ENCODE measurements around the gene GRIP1. TPM values are rescaled to one million over a fixed set of nuclear protein-coding genes. Genes with fewer than 3 reads are reported as not detected.

GRIP1 gene
- total RNA-seq, 4 donors from 2014 or later: 0.85 to 1.8 TPM; not detected in 2

DNA sequence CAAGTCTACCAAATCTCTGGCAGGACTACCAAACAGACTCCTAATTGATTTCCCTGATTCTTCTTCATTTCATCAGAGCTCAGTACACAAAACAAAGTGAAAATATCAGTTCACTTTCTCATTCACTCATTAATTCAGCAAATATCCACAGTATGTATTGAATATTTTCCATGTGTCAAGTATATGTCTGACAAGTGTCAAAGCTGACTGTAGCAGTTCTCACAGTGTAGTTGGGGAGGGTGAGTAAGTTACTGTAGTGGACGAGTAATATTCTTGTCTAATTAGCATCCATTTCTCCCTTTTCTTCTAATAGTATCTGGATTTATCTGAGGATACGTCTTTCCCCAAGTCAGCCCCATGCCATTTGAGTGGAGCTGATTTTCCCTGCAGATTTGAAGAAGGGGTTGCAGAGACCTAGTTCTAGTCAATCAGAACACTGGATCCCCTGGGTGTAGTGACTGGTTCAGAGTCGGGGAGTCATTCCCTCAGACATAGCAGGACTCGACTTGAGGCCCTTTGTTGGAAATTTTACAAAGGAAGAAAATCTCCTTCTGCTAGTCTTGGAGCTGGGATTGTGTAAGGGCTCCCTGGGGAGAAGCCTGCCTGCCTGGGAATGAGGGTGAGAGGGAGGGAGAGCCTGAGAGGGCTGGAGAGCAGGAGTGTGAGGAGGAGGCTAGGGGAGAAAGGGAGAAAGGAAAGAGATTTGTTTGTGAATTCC lies 51.4 kb downstream of the GRIP1 start:
- TF ChIP-seq, protein P1, sequence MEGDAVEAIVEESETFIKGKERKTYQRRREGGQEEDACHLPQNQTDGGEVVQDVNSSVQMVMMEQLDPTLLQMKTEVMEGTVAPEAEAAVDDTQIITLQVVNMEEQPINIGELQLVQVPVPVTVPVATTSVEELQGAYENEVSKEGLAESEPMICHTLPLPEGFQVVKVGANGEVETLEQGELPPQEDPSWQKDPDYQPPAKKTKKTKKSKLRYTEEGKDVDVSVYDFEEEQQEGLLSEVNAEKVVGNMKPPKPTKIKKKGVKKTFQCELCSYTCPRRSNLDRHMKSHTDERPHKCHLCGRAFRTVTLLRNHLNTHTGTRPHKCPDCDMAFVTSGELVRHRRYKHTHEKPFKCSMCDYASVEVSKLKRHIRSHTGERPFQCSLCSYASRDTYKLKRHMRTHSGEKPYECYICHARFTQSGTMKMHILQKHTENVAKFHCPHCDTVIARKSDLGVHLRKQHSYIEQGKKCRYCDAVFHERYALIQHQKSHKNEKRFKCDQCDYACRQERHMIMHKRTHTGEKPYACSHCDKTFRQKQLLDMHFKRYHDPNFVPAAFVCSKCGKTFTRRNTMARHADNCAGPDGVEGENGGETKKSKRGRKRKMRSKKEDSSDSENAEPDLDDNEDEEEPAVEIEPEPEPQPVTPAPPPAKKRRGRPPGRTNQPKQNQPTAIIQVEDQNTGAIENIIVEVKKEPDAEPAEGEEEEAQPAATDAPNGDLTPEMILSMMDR (IDR thresholded peaks at IDR 0.05; ENCODE audit: low read depth): no peak

DNA sequence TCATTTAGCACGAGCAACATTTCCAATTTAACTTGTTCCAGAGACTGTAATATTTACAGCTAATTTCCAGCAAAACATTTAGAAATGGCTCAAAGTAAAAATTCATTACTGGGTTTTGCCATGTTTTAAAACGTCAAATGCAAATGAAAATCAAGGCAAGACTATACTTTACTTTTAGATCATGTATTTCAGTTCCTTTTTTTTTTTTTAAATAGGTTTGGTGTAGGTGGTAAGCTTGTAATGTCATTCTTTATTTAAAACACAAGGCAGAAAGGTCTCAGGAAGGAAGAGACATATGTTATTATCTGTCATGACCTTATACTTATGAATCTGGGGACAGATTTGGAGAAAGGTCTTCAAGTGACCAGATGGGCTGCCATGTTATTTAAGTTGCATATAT lies 54.1 kb downstream of the GRIP1 start:
- TF ChIP-seq, protein P1 (IDR thresholded peaks at IDR 0.05; ENCODE audit: low read depth): no peak

DNA sequence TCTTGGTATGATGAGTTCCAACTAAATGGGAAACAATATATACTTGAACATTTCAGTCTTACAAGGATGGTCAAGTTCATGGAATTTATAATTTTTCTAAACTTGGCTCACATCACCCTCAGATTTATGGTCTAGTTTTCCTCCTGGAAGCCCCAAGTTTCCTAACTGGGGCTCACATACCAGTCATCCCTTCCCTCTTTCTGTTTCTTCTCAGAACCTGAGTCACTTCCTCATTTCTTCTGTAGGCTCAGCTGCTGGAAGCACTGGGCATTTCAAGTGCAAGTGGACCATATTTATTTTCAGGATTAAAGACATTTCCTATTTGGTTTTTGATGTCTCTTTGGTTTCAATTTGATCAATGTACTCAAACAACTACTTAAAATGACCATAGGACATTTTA lies 55.4 kb downstream of the GRIP1 start:
- TF ChIP-seq, protein P1 (IDR thresholded peaks at IDR 0.05; ENCODE audit: low read depth): no peak

DNA sequence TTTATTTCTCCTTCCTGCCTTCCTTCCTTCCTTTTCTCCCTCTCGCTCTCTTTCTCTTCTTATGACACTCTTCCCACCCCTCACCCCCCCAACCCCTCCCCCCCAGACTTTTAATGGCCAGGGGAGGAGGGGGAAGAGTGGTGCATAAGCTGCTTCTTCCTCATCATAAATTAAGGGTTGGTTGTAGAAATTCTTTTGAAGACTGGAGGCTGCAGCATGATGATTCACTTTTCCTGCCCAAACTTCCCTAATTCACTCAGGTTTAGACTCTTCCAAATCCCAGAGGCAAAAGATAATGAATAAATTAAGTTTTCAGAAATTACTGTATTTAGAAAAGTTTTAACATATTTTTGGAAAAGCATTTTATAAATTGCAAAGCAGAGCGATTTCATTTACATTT lies 58.2 kb downstream of the GRIP1 start:
- TF ChIP-seq, protein P1 (IDR thresholded peaks at IDR 0.05; ENCODE audit: low read depth): no peak

DNA sequence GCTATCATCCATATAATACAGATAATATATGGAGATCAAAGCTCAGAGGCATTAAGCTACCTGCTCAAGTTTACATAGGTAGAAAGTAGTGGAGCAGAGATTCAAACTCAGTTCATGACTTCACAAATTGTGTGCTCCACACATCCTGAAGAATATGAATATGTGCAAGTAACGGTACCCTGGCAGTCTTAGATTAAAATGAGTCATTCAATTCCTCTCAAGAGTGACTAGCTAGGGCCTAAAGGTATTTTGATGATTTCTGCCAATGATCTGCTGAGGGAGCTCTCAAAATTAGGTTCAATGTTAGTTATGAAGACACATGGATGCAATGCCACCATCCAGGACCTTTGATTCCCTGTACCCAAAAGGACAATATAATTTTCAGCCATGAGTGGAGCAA lies 58.9 kb downstream of the GRIP1 start:
- TF ChIP-seq, protein P1 (IDR thresholded peaks at IDR 0.05; ENCODE audit: low read depth): no peak

DNA sequence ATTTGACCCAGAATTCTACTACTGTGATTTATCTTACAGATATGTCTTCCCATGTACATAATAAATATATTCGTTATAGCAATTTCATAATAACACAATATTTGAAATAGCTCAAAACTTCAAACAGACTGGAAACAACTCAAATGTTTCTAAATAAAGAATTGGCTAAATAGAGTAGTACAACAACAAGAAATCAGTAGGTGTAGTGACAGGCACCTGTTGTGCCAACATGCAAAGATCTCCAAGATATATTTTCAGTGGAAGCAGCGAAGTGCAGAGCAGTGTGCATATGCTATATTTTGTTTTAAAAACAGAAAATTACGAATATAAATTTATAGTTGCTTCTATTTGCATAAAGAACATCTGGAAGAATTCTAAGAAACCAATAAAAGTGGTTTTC lies 60.9 kb downstream of the GRIP1 start:
- TF ChIP-seq, protein P1 (IDR thresholded peaks at IDR 0.05; ENCODE audit: low read depth): no peak

DNA sequence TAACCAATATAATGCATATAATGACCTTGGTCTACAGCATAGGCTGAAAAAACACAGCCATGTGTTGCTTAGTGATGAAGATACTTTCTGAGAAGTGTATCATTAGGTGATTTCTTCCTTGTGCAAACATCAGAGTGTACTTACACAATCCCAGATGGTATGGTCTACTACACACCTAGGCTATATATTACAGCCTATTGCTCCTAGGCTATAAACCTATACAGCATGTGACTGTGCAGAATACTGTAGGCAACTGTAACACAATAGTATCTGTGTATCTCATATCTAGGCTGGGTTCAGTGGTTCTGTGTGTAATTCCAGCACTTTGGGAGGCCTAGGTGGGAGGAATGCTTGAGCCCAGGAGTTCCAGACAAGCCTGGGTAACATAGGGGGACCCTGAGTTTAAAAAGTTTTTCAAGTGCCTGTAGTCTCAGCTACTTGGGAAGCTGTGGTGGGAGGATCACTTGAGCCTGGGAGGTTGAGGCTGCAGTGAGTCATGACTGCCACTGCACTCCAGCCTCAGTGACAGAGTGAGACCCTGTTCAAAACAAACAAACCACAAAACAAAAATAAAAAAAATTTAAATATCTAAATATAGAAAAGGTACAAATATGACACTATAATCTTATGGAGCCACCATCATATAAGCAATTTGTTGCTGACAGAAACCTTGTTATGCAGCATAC lies 66.6 kb downstream of the GRIP1 start:
- TF ChIP-seq, protein P1 (IDR thresholded peaks at IDR 0.05; ENCODE audit: low read depth): no peak

Measured in subcutaneous adipose tissue (tissue), 4 donors.